Measurements from ENCODE around the gene BIRC3.

BIRC3 gene

GRCh38 chr11:102317099-102317767, at the start of gene BIRC3:
TSS of gene BIRC3 (plus strand) at chr11:102317484. CDS start at chr11:102324510, 7,026 bp downstream.
- in situ Hi-C loops (cut with MboI; ENCODE audit: low sequenced_read_pairs), result no loop called here

GRCh38 chr11:102267609-102268008, 49.7 kb upstream of the BIRC3 start:
- in situ Hi-C loops (cut with MboI; ENCODE audit: low sequenced_read_pairs), result no loop called here

- in situ Hi-C loops (cut with MboI; ENCODE audit: low sequenced_read_pairs), result no loop called here
Measured at GRCh38 chr11:102268083-102268984, 49.0 kb upstream of the BIRC3 start.

- in situ Hi-C loops (cut with MboI; ENCODE audit: low sequenced_read_pairs), result no loop called here
Measured at GRCh38 chr11:102268985-102269470, 48.3 kb upstream of the BIRC3 start.

GRCh38 chr11:102269927-102270326, 47.4 kb upstream of the BIRC3 start:
- in situ Hi-C loops (cut with MboI; ENCODE audit: low sequenced_read_pairs), result no loop called here

GRCh38 chr11:102272047-102272824, 45.0 kb upstream of the BIRC3 start:
- in situ Hi-C loops (cut with MboI; ENCODE audit: low sequenced_read_pairs), result no loop called here

- in situ Hi-C loops (cut with MboI; ENCODE audit: low sequenced_read_pairs), result no loop called here
Measured at GRCh38 chr11:102274628-102275027, 42.7 kb upstream of the BIRC3 start.

- in situ Hi-C loops (cut with MboI; ENCODE audit: low sequenced_read_pairs), result no loop called here
Measured at GRCh38 chr11:102276362-102276761, 40.9 kb upstream of the BIRC3 start.

- in situ Hi-C loops (cut with MboI; ENCODE audit: low sequenced_read_pairs), result no loop called here
Measured at GRCh38 chr11:102276783-102277182, 40.5 kb upstream of the BIRC3 start.

GRCh38 chr11:102279641-102280170, 37.6 kb upstream of the BIRC3 start:
- in situ Hi-C loops (cut with MboI; ENCODE audit: low sequenced_read_pairs), result no loop called here

GRCh38 chr11:102280245-102280833, 36.9 kb upstream of the BIRC3 start:
- in situ Hi-C loops (cut with MboI; ENCODE audit: low sequenced_read_pairs), result no loop called here

GRCh38 chr11:102283116-102283485, 34.2 kb upstream of the BIRC3 start:
- in situ Hi-C loops (cut with MboI; ENCODE audit: low sequenced_read_pairs), result no loop called here

- in situ Hi-C loops (cut with MboI; ENCODE audit: low sequenced_read_pairs), result no loop called here
Measured at GRCh38 chr11:102284008-102284407, 33.3 kb upstream of the BIRC3 start.

- in situ Hi-C loops (cut with MboI; ENCODE audit: low sequenced_read_pairs), result no loop called here
Measured at GRCh38 chr11:102286292-102286691, 31.0 kb upstream of the BIRC3 start.

GRCh38 chr11:102287964-102288724, 29.1 kb upstream of the BIRC3 start:
- in situ Hi-C loops (cut with MboI; ENCODE audit: low sequenced_read_pairs), result no loop called here

GRCh38 chr11:102288725-102289083, 28.6 kb upstream of the BIRC3 start:
- in situ Hi-C loops (cut with MboI; ENCODE audit: low sequenced_read_pairs), result no loop called here

GRCh38 chr11:102289592-102289991, 27.7 kb upstream of the BIRC3 start:
- in situ Hi-C loops (cut with MboI; ENCODE audit: low sequenced_read_pairs), result no loop called here

GRCh38 chr11:102291831-102292230, 25.5 kb upstream of the BIRC3 start:
- in situ Hi-C loops (cut with MboI; ENCODE audit: low sequenced_read_pairs), result no loop called here

- in situ Hi-C loops (cut with MboI; ENCODE audit: low sequenced_read_pairs), result no loop called here
Measured at GRCh38 chr11:102292933-102293332, 24.4 kb upstream of the BIRC3 start.
